OCI-LY3 (cell line): ENCODE data around the gene DNAJC1.

Source experiments
- H2AFZ ChIP-seq: fragments of 200-600, 300-600 bp; shearing (Covaris generic); 2 replicates; pipeline ENCODE4 v1.6.0; 2014; ENCODE audit warnings: antibody characterized with exemption, low read depth, low read length
- H3K27ac ChIP-seq: fragments of 200-600, 300-600 bp; sonication (generic); 2 replicates; pipeline ENCODE4 v1.5.1; 2014; ENCODE audit warnings: mild to moderate bottlenecking, low read length, moderate library complexity, mixed read lengths
- H3K27me3 ChIP-seq: fragments of 200-600, 300-600 bp; sonication (generic); 2 replicates; pipeline ENCODE4 v1.6.1; 2014; ENCODE audit warnings: low read depth, low read length, mixed read lengths
- H3K36me3 ChIP-seq: fragments of 200-600, 300-600 bp; sonication (generic); replicated peaks from 2 replicates; pipeline ENCODE3; 2014; ENCODE audit warnings: low read depth, low read length, mixed read lengths
- H3K4me1 ChIP-seq: fragments of 300-600, 200-600 bp; sonication (generic); 2 replicates; pipeline ENCODE4 v1.6.1; 2014; ENCODE audit warnings: low read length, mixed read lengths
- H3K4me2 ChIP-seq: fragments of 200-600, 300-600 bp; sonication (generic); 2 replicates; pipeline ENCODE4 v1.6.1; 2014; ENCODE audit warnings: low read length, mixed read lengths
- H3K4me3 ChIP-seq: fragments of 300-600, 200-600 bp; sonication (generic); 2 replicates; pipeline ENCODE4 v1.5.1; 2014; ENCODE audit warnings: antibody characterized with exemption, mild to moderate bottlenecking, low read length, moderate library complexity
- H3K79me2 ChIP-seq: fragments of 300-600, 200-600 bp; shearing (Covaris generic); 2 replicates; pipeline ENCODE4 v1.6.1; 2014; ENCODE audit warnings: mild to moderate bottlenecking, low read length, mixed read lengths
- H3K9ac ChIP-seq: fragments of 300-600, 200-600 bp; shearing (Covaris generic); 2 replicates; pipeline ENCODE4 v1.6.0; 2014; ENCODE audit warnings: mild to moderate bottlenecking, low read length, moderate library complexity
- H3K9me3 ChIP-seq: fragments of 200-600, 300-600 bp; shearing (Covaris generic); 2 replicates; pipeline ENCODE4 v1.6.1; 2014; ENCODE audit warnings: low read length, mixed read lengths; ENCODE audit not compliant: insufficient read depth
- H4K20me1 ChIP-seq: fragments of 200-600, 300-600 bp; sonication (generic); 2 replicates; pipeline ENCODE4 v1.6.1; 2016; ENCODE audit warnings: low read length, mixed read lengths; ENCODE audit not compliant: insufficient read depth
- CTCF ChIP-seq: fragments of 200-600, 300-600 bp; sonication (generic); IDR thresholded peaks from 2 replicates; pipeline ENCODE4 v1.5.1; 2014; ENCODE audit warnings: antibody characterized with exemption, low read length, low read depth
- EZH2phosphoT487 ChIP-seq: fragments of 200-600 bp; shearing (Covaris generic); IDR thresholded peaks from 2 replicates; pipeline ENCODE4 v1.6.1; 2018; ENCODE audit warnings: antibody characterized with exemption, mixed run types, low read depth

Gene DNAJC1

GRCh38 chr10:21760332-21760731 is 243.2 kb downstream of the DNAJC1 start:
- Histone ChIP-seq H3K9me3 (no peaks in the 10 kb centered on the region), H3K27ac (no peak overlapping the region), H3K9ac (no peak overlapping the region), H4K20me1 (no peaks in the 10 kb centered on the region), H3K36me3 (no peaks in the 10 kb centered on the region), H3K4me1 (no peaks in the 10 kb centered on the region), H3K4me2 (no peak overlapping the region), H3K4me3 (no peak overlapping the region), H2AFZ (no peak overlapping the region), H3K27me3 (no peaks in the 10 kb centered on the region), H3K79me2 (no peaks in the 10 kb centered on the region)
- TF ChIP-seq CTCF (no peak), EZH2phosphoT487 (no peak)

GRCh38 chr10:21759232-21759631 is 244.3 kb downstream of the DNAJC1 start:
- H3K4me2 ChIP-seq, result no peak overlapping the region
- no peaks in the 10 kb centered on the region for H3K27me3 ChIP-seq
- H3K36me3 ChIP-seq, result no peaks in the 10 kb centered on the region
- no peaks in the 10 kb centered on the region for H3K9me3 ChIP-seq
- no peak overlapping the region for H3K9ac ChIP-seq
- no peaks in the 10 kb centered on the region for H4K20me1 ChIP-seq
- H3K79me2 ChIP-seq, result no peaks in the 10 kb centered on the region
- H2AFZ ChIP-seq, result no peak overlapping the region
- no peak overlapping the region for H3K27ac ChIP-seq
- no peaks in the 10 kb centered on the region for H3K4me1 ChIP-seq
- no peak for TF ChIP-seq EZH2phosphoT487
- no peak for TF ChIP-seq CTCF
- no peak overlapping the region for H3K4me3 ChIP-seq

- Histone ChIP-seq H3K36me3 (no peaks in the 10 kb centered on the region), H3K4me3 (no peak overlapping the region), H3K27me3 (no peaks in the 10 kb centered on the region), H3K9me3 (no peaks in the 10 kb centered on the region), H4K20me1 (no peaks in the 10 kb centered on the region), H3K9ac (no peak overlapping the region), H3K27ac (no peak overlapping the region), H2AFZ (no peak overlapping the region), H3K4me1 (no peaks in the 10 kb centered on the region), H3K4me2 (no peak overlapping the region), H3K79me2 (no peaks in the 10 kb centered on the region)
- TF ChIP-seq EZH2phosphoT487, result no peak
Observed at GRCh38 chr10:21758696-21759095, 244.8 kb downstream of the DNAJC1 start.

- Histone ChIP-seq H3K79me2 (no peaks in the 10 kb centered on the region), H3K4me2 (no peak overlapping the region), H3K36me3 (no peaks in the 10 kb centered on the region), H3K4me3 (no peak overlapping the region), H3K27ac (no peak overlapping the region), H3K27me3 (no peaks in the 10 kb centered on the region), H4K20me1 (no peaks in the 10 kb centered on the region), H3K9me3 (no peaks in the 10 kb centered on the region), H2AFZ (no peak overlapping the region), H3K4me1 (no peaks in the 10 kb centered on the region), H3K9ac (no peak overlapping the region)
- TF ChIP-seq CTCF (no peak), EZH2phosphoT487 (no peak)
Observed at GRCh38 chr10:21758239-21758638, 245.3 kb downstream of the DNAJC1 start.
